GM12873 (cell line): ENCODE measurements around the gene PPM1F.

Source experiments
- TF ChIP-seq, protein P1 (sequence below): IDR thresholded peaks from 2 replicates; pipeline ENCODE4 v1.5.1; 2012; ENCODE audit warnings: low read depth, mild to moderate bottlenecking, moderate library complexity, low read length, control low read depth; ENCODE audit not compliant: insufficient read depth; ENCODE audit errors: missing control alignments

Gene PPM1F

DNA sequence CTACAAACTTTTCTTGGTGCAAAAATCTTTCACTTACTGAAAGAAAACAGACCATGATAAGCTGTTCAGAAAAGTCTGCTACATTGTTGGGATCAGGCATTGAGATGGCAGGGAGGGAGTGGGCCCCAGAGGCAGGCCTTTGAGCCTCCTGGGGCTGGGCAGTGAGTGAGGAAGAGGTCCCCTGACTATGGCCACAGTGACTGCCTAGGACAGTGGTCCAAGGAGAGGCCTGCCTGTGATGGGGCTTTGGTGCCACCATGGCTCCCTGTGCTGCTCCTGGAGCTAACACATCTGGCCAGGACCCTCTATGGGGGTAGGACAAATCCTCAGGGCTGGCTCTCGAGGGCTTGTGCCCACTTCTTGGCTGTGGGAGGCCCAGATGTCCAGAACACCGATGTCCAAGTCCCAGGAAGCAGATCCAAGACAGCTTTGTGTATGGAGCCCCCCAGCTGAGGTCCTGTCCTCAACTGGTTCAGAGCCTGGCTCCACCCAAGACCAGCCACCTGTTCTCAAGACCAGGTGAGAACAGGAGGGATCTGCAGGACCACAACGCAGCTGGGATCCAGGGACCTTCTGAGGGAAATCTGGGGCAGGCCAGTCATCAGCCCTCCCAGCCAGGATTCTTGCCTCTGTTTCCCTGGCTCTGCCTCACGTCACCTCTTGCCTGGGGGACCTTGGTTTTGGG, 36.9 kb downstream of the PPM1F start:
- TF ChIP-seq, protein P1, sequence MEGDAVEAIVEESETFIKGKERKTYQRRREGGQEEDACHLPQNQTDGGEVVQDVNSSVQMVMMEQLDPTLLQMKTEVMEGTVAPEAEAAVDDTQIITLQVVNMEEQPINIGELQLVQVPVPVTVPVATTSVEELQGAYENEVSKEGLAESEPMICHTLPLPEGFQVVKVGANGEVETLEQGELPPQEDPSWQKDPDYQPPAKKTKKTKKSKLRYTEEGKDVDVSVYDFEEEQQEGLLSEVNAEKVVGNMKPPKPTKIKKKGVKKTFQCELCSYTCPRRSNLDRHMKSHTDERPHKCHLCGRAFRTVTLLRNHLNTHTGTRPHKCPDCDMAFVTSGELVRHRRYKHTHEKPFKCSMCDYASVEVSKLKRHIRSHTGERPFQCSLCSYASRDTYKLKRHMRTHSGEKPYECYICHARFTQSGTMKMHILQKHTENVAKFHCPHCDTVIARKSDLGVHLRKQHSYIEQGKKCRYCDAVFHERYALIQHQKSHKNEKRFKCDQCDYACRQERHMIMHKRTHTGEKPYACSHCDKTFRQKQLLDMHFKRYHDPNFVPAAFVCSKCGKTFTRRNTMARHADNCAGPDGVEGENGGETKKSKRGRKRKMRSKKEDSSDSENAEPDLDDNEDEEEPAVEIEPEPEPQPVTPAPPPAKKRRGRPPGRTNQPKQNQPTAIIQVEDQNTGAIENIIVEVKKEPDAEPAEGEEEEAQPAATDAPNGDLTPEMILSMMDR, result no peak

DNA sequence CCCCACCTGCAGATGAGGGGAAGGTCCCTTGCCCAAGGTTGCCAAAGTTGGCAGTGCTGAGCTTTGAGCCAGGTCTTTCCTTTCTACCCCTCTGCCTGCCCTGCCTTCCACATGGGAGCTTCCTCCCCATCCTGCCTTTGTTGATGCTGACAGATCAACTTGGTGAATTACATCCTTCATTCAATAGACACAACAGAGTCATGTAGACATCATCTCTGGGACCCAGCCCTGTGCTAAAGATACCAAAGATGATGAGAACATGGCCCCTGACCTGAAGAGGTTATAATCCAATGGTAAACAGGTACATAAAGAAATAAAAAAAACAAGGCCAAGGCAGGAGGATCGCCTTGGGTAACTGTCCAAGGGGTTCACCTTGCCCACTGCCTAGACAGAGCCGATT, 42.8 kb downstream of the PPM1F start:
- TF ChIP-seq, protein P1, result no peak

DNA sequence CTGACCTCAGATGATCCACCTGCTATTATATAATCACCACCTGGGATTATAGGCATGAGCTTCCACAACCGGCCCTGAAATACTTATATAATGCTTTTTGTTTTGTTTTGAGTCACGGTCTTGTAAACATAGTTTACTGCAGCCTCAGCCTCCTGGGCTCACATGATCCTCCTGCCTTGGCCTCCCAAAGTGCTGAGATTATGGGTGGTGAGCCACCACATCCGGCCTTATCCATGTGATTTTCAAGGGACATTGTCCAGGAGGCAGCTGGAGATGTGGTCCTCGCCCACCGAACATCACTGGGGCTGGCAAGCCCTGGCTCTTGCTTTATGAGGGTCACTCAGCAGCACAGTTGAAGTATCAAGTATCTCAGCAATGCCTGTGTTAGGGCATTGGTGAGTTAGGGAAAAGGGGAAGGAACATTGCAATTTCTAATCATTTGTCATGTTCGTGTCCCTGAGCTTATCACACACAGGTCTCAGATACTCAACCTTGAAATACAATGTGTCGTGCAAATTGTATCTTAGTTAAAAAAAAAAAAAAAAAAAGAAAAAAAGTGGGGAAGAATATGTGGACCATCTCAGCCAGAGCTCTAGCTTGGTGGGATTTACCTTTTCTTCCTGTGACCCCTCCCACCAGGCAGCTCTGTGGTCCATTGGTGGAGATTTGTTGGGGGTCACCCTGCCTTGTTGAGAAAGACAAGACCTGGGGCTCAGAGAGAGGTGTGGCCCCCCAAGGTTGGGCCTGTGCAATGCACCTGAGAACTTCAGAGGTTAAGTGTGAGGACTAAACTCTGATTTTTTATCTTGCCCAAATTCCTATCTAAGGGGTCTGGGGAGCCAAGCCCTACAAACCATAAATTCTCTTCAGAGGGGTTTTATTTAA, 44.8 kb downstream of the PPM1F start:
- TF ChIP-seq, protein P1, result no peak

DNA sequence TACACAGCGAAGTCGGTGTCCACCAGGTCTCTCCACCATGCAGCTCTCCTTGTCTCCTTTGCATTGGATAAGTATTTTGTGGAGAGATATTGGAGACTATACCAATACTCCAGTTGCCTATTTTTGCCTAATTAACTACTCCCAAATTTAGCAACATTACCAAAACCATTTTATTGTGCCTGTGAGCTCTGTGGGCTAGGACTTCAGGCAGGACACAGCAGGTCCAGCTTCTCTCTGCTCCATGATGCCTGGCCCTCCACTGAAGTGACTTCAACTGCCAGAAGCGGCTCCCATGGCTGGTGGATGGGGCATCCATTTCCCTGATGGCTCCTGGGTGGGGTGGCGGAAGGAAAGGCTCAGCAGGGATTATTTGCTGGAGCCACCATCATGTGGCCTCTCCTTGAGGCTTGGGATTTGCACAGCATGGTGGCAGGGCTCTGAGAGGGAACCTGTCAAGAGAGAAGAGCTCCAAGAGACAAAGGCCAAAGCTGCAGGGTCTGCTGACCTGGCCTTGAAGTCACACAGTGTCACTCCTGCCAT, 48.3 kb downstream of the PPM1F start:
- TF ChIP-seq, protein P1, result no peak

DNA sequence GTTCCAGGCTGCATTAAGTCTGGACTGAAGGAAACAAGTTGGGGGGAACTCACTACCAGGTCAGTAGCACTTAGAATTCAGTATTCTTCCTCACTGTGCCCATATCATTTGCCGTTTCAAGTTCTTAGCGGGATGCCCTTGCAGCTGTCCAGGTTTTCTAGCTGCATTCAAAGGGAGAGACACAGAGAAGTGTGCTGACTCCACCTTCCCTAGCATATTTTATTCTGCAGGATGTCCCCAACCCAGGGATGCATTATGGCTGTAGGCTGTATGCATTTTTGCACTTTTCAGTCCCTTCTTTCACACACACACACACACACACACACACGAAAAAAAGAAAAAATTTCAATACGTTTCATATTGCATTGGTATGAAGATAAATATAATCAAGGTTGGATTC, 49.4 kb downstream of the PPM1F start:
- TF ChIP-seq, protein P1, result no peak

DNA sequence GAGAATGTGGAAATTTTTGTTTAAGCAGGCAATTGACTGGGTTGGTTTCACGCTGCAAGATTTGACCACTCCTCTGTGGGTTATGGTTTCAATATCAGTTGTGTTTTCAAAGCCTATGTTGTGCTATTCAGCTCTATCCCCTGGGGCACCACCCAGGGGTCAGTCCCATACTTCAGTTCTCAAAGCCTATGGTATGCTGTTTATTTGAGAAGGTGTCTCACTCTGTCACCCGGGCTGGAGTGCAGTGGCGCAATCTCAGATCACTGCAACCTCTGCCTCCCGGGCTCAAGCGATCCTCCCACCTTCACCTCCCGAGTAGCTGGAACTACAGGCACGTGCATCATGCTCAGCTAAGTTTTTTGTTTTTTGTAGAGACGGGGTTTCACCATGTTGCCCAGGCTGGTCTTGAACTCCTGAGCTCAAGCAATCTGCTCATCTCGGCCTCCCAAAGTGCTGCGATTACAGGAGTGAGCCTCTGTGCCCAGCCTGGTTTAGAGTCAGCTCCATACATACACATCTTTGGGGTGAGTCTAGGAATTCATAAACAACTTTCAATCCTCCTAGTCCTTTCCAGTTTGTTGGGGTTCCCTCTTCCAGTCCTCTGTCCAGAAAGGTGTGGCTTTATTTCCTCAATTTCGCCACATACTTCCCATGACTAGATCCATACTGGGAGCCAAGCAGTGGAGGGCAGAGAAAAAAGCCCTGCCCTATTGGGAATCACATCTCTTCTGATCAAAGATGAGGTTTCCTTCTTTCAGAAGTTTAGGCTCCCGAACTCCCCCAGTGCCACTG, 50.2 kb downstream of the PPM1F start:
- TF ChIP-seq, protein P1, result peak; percentile 10
